IPS-NIHi7 (cell line): ENCODE data around the gene LGR6.

Experiments
- DNase-seq: peaks from one replicate; pipeline ENCODE4 v3.0.0; 2012; ENCODE audit warnings: mixed read lengths; ENCODE audit errors: extremely low spot score

LGR6 gene

DNA sequence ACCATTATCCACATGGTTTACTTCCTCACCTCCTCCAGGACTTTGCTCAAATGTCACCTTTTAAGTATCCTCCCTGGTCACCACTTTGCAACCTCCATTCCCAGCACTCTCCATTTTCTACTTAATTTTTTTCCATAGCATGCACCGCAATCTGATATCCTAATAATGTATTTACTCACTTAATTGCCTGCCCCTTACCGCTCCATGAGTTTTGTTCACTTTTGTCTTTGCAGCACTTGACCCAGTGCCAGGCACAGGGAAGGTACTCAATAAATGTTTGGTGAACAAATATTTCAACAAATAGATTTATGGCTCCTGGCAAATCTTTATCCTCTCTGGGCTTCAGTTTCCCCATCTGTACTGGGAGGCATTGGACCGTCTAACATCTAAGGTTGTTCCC is 94.6 kb downstream of the LGR6 start:
- DNase-seq, result no peak

GRCh38 chr1:202289009-202289408 is 95.4 kb downstream of the LGR6 start:
- DNase-seq, result no peak

DNA sequence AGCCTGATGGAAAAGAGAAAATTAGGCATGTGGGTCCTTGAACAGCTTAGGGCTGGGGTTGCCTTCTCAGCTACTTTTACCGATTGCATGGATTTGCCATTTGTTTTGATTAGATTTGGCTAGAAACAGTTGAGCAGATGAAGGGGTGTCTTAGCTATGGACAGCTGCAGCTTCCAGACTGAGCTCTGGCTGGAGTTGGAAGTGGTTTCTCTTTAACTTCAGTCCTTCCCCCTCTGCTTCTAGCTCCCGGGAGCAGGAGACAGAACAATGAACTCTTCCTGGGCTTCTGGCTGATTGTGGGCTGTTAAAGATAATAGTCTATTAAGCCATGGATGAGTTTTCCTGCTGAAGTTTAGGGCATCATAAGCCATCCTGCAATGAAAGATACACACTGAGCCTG is 97.4 kb downstream of the LGR6 start:
- DNase-seq, result no peak

DNA sequence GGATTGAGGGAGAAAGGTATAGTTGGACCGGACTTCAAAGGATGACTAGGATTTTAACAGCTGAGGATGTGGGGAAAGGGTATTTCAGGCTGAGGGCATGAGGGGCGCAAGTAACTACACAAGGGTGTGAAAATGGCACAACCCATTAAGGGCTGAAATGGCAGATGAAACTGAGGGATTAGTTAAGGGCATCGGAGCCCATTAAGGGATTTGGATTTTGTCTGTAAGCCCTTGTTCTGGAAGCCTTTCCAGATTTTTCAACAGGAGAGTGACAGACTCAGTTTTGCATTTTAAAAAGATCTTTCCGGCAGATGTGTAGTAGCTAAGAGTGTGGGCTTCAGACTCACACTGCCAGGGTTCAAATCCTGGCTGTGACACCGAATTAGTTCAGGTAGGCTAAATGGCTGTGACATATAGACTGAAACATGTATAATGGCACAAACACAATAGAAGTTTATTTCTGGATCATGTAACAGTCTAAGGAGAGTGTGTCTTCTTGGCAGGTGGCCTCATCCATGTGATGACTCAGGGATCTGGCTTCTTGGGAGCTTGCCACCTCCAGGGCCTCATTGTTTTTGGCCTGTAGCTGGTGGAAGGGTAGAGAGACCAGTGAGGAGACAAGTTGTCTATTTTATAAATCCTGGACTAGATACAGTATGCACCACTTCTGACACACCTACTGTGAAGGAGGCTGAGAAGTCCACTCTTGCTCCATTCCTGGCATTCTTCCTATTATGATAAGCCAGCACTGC is 98.5 kb downstream of the LGR6 start:
- DNase-seq, result no peak

DNA sequence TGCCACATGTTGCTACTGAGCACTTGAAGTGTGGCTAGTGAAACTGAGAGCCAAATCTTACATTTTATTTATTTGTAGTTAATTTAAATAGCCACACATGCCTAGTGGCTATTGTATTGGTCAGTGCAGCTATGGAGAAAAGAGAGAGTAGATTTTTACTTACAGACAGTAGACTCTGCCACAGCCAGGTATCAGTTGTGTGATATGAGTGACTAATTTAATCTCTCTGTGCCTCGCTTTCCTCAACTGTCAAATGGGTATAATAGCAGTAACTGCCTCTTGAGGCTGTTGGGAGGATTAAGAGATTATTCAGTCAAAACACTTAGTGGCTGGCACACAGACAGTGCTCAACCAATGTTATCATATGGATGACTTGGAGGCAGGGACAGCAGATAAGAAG is 99.2 kb downstream of the LGR6 start:
- no peak for DNase-seq

GRCh38 chr1:202293569-202293968 is 100.0 kb downstream of the LGR6 start:
- DNase-seq, result no peak

- DNase-seq, result no peak
Observed at GRCh38 chr1:202302166-202302565, 108.6 kb downstream of the LGR6 start.

GRCh38 chr1:202304375-202304774 is 110.8 kb downstream of the LGR6 start:
- no peak for DNase-seq

DNA sequence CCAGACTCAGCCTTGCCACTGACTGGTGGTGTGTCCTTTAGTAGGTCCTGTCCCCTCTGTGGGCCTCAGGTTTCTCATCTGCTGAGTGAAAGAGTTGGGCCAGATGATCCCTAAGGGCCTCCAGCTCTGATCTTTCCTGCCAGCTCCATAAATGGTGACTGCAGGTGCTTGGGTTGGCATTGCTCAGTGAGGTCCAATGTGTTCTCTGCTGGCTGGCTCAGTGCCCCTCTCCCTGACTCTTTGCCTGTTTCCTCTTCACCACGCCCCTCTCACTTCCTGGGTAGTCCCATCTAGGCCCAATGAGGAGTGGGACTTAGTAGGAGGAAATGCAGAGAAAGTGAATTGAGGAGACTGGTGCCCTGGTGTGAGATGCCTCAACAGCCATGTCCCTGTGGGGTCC is 111.6 kb downstream of the LGR6 start:
- DNase-seq, result no peak

GRCh38 chr1:202306535-202307345 is 113.1 kb downstream of the LGR6 start:
- no peak for DNase-seq

DNA sequence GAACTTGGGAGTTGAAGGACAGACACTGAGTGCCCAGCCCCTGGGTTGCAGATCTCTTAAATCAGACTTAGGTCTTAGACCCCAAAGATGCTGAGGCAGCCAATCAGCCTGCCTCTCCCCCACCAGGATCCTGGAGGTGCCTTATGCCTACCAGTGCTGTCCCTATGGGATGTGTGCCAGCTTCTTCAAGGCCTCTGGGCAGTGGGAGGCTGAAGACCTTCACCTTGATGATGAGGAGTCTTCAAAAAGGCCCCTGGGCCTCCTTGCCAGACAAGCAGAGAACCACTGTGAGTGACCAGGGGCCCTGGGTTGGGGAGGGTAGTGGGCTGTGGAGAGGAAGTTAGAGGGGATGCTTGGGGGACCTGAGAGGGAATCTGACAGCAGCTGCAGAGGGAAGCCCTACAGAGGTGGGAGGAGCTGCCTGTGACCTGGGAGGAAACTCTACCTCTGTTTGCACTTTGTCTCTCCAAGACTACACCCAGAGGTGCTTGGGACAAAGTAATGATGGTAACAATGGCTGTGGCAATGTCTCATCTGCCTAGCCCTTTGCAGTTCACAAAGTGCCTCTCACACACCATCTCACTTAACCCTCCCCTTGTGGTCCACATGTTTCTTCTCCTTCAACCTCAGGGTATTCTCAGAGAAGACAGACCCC is 116.6 kb downstream of the LGR6 start:
- DNase-seq, result no peak

DNA sequence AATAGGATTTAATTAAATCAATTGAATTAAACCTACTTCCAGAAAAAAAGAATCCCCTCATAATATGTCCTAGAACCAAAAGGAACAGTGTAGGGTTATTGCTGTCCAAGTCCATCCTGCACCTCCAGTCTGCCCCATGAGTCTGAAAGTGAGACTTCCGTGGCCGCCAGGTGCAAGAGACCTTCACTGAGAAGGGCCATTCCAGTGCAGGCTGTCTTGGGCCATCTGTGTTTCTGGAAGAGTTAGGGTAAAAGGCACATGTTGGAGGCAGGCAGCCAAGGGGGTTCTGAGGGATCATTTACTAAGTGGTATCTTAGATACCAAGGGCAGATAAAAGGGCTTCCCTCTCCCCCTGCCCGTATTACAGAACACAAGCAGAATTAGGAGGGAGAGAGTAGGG is 117.1 kb downstream of the LGR6 start:
- no peak for DNase-seq

DNA sequence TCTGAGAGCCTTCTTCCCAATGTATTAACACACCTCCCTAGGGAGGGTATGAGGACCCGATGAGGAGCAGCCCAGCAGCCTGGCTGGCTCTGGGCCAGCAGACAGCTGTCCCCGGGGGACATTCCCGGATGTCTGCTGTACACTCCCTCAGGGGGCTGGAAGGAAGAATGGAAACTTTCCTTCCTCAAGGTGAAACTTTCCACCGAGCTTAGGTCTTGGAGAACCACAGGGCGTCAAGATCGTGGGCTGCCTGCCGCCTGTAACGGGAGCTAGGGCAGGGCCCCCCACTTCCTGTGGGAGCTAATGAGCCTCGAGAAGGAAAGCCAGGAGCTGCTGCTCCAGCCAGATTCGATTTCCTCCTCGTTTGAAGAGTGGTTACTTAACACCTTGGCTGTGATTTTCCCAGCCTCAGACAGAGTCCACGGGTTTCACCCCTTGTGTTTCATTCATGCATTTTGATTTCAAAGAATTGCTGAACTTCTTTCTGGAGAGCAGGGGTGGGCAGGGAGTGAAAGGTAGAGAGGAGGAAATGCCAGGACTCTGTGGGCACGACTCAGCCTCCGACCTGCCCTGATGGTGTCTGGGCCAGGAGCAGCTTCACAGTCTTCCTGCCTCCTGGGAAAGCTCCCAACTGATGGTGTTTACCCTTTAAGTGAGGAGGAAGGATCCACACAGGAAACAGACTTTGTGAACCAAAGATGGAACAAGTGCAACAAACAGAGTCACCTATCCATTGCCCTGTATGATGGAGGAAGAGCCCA is 118.5 kb downstream of the LGR6 start:
- no peak for DNase-seq

GRCh38 chr1:202315576-202316168 is 122.1 kb downstream of the LGR6 start:
- DNase-seq, result peak; percentile 94

DNA sequence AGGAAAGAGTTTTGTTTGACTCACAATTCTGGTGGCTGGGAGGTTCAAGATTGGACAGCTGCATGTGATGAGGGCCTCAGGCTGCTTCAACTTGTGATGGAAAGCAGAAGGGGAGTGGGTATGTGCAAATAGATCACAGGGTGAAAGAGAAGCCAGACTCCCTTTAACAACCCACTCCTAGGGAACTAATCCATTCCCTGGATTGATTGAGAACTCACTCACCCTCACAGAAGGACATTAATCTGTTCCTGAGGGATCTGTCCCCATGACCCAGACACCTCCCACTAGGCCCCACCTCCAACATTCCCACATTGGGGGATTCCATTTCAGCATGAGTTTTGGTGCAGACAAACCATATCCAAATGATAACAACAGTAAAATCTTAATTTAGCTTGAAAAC is 122.6 kb downstream of the LGR6 start:
- no peak for DNase-seq

- peak; percentile 8 for DNase-seq
Observed at GRCh38 chr1:202317941-202318925, 124.6 kb downstream of the LGR6 start.

DNA sequence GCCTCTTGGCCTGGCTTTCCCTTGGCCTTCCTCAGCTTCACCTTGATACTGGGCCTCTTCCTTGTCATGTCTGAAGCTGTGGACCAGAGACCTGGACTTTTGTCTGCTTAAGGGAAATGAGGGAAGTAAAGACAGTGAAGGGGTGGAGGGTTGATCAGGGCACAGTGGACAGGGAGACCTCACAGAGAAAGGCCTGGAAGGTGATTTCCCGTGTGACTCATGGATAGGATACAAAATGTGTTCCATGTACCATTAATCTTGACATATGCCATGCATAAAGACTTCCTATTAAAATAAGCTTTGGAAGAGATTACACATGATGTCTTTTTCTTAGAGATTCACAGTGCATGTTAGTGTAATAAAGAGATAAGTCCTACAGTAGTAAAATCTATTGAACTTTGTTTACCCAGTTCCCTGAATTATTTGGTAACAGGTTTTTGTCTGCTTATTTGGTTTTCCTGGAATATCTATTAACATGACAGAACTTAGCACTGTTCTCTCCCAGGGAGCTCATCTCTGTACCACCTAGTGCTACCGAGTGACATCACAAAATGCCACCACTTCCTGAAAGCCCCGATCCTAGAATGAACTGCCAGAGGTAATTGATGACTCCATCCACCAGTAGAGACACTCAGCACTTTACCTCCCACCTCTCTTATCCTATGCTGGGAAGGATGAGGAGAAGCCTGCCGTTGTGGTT is 125.9 kb downstream of the LGR6 start:
- no peak for DNase-seq

GRCh38 chr1:202320081-202320405 is 126.4 kb downstream of the LGR6 start:
- peak; percentile 5 for DNase-seq

DNA sequence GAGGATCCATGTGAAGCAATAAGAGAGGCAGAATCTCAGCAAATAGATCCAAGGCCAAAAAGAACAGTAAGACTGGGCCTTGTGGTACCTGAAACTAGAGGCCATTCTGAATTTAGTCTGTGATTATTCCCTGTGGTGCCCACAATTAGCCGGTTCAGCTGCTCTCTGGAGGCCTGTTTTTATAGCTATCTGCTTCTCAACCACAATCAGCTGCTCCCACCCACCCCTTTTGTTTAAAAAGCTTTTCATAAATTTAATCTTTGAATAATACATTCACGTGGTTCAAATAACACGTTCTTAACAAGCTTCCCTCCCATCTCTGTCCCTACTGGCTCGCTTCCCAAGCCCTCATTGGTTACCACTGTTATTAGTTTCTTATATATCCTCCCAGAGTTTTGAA is 130.1 kb downstream of the LGR6 start:
- DNase-seq, result no peak

DNA sequence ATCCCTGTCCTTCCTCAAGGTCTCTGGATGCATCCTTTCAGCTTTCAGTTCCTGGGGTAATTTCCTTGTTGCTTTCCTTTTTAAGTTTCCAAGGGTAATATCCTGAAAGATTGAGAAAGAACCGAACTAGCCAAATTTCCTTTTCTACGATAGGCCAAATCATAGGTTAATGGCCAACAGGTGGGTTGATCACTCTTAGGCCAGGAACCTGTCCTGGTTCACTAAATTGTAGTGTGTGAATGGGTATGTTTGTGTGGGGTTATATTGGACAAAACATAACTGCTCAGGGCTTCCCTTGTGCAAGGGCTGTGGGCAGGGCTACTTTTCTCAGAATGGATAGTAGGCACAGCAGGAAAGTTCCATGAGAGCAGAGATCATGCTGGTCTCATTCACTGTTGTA is 131.0 kb downstream of the LGR6 start:
- no peak for DNase-seq
